GM20000 (cell line): Measurements from ENCODE around the gene HS3ST4.

ENCODE experiments used
- DNase-seq: peaks from one replicate; pipeline ENCODE4 v3.0.0; 2012; ENCODE audit warnings: low spot score
- TF ChIP-seq, protein P1 (sequence below): IDR thresholded peaks from 2 replicates; pipeline ENCODE4 v1.5.1; 2012; ENCODE audit warnings: mild to moderate bottlenecking, control low read depth; ENCODE audit errors: extremely low read depth, missing control alignments

HS3ST4 gene

DNA sequence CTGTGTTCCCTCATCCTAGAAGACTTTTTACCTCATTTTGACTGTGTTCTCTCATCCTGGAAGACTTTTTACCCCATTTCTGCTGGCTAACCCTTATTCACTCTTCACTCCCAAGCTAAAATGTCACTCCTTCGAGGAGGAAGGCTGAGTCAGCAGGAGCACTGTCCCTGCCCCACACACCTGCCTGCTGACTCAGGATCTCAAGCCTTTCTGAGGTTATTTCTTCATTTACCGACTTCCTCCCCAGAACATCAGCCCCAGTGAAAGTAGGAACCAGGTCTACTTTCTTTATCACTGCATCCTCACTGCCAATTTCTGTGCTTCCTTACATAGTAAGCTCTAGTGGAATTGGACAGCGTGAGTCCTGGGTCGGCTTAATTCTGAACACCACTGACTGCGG lies 220.6 kb downstream of the HS3ST4 start:
- no peak for DNase-seq
- TF ChIP-seq, protein P1, sequence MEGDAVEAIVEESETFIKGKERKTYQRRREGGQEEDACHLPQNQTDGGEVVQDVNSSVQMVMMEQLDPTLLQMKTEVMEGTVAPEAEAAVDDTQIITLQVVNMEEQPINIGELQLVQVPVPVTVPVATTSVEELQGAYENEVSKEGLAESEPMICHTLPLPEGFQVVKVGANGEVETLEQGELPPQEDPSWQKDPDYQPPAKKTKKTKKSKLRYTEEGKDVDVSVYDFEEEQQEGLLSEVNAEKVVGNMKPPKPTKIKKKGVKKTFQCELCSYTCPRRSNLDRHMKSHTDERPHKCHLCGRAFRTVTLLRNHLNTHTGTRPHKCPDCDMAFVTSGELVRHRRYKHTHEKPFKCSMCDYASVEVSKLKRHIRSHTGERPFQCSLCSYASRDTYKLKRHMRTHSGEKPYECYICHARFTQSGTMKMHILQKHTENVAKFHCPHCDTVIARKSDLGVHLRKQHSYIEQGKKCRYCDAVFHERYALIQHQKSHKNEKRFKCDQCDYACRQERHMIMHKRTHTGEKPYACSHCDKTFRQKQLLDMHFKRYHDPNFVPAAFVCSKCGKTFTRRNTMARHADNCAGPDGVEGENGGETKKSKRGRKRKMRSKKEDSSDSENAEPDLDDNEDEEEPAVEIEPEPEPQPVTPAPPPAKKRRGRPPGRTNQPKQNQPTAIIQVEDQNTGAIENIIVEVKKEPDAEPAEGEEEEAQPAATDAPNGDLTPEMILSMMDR = no peak

- DNase-seq = no peak
- TF ChIP-seq, protein P1 = no peak
Observed at GRCh38 chr16:25914357-25914962, 222.7 kb downstream of the HS3ST4 start.

GRCh38 chr16:25916037-25916436 lies 224.3 kb downstream of the HS3ST4 start:
- TF ChIP-seq, protein P1 = no peak
- DNase-seq = no peak

DNA sequence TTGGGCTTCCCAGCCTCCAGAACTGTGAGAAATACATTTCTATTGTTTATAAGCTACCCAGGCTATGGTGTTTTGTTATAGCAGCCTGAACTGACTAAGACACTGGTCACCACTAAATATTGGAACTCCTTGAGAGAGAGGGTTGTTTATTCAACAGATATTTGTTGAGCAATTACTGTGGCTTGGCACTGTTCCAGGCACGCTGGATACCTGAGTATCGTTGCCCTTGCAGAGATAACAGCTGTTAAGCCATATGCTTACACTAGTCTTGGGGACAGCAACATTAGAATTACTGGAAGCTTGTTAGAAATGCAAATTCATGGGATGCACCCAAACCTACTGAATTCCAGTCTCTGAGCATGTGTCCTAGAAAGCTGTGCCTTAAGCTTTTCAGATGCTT lies 230.7 kb downstream of the HS3ST4 start:
- DNase-seq = no peak
- TF ChIP-seq, protein P1 = no peak

DNA sequence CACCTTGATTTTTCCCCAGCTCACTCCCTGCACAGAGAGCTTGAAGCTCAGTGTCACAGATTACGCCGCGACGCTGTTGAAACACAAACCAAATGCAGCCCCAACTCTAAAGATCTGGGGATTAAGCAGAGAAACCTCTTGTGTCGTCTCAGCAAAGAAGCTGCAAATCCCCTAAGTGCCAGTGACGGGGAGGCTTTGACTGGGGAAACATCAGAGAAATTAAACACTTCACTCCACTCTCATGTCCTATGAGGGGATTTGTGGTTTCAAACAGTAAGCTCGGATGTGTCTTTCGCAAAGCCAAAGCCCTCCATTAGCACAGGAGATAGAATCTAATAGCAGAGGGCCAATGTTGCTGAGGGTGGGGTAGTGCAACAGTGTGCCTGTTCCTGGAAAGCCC lies 233.7 kb downstream of the HS3ST4 start:
- TF ChIP-seq, protein P1 = no peak
- DNase-seq = no peak

DNA sequence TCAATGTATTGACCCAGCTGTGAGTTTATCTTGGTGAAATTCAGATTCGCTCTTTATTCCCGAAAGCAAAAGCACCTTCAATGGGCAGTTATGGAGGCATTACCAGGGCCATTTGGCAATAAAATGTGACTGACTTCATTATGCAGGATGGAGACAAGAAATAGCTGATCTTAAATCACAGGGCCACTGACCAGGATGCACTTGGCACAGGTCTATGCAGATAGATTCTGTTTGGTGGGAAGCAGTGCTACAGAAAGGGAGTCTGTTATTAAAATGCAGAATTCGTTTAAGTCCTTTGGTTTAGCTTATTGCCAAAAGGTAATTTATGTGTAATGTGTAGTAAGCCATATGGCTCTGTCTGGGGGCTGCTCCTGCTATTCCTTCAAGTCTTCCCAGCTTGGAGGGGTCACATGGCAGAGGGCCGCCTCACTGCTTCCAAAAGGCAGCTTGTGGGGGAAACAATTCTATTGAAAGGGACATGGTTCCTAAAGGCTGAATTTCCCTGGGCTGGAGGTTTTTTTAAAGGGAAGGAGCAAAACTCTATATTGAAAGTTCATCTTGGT lies 239.8 kb downstream of the HS3ST4 start:
- DNase-seq = no peak
- TF ChIP-seq, protein P1 = no peak

GRCh38 chr16:25941800-25942499 lies 250.2 kb downstream of the HS3ST4 start:
- DNase-seq = no peak
- TF ChIP-seq, protein P1 = no peak
